Caco-2 (cell line): ENCODE results near the gene ACOT7. TPM values are rescaled to one million over a fixed set of nuclear protein-coding genes. Genes with fewer than 3 reads are reported as not detected.

Experiments used
- BruUV-seq: library from RNA; stranded (reverse); fragments of 400-500 nt; replicated peaks from 2 replicates; lab custom pipeline; 2021; lab: Mats Ljungman, UMichigan
- CTCF ChIA-PET: fragments of 300-600 bp; sonication (Branson Sonifier 250); formaldehyde crosslinking; loops from one replicate; lab custom pipeline; 2022; ENCODE audit warnings: antibody characterized with exemption; lab: Charles Lee
- POLR2A ChIA-PET: fragments of 300-600 bp; sonication (Branson Sonifier 250); formaldehyde crosslinking; loops from one replicate; lab custom pipeline; 2022; ENCODE audit warnings: antibody characterized with exemption; lab: Charles Lee
- DNase-seq, 2 experiments: peaks; one replicate each; pipeline versions ENCODE4 v3.0.0 to v3.0.0-alpha.2; 2020 to 2022
- H3K27me3 ChIP-seq: replicated peaks from 2 replicates; pipeline ENCODE4 v1.6.0; 2011; ENCODE audit warnings: low read length; ENCODE audit not compliant: control insufficient read depth, insufficient read depth
- H3K36me3 ChIP-seq: 2 replicates; pipeline ENCODE4 v1.5.1; 2011; ENCODE audit warnings: low read length; ENCODE audit not compliant: control insufficient read depth, insufficient read depth
- H3K4me1 ChIP-seq: fragments of 250-450 bp; sonication (Bioruptor Pico); 2 replicates; pipeline ENCODE4 v1.5.1; 2020; ENCODE audit warnings: mild to moderate bottlenecking
- H3K4me3 ChIP-seq: 2 replicates; pipeline ENCODE4 v1.5.1; 2011; ENCODE audit warnings: low read depth, mild to moderate bottlenecking, control low read depth, low read length
- H3K9me3 ChIP-seq: fragments of 250-450 bp; sonication (Bioruptor Pico); 2 replicates; pipeline ENCODE4 v1.5.1; 2020; ENCODE audit warnings: mild to moderate bottlenecking, moderate library complexity
- H3K27ac Mint-ChIP-seq: one replicate; pipeline ENCODE4 v1.8.0; 2022; ENCODE audit warnings: mixed read lengths; ENCODE audit not compliant: unreplicated experiment
- H3K27me3 Mint-ChIP-seq: one replicate; pipeline ENCODE4 v1.8.0; 2022; ENCODE audit warnings: mixed read lengths; ENCODE audit not compliant: insufficient read depth, unreplicated experiment
- H3K36me3 Mint-ChIP-seq: one replicate; pipeline ENCODE4 v1.8.0; 2022; ENCODE audit warnings: mild to moderate bottlenecking, mixed read lengths; ENCODE audit not compliant: insufficient read depth, unreplicated experiment
- H3K4me1 Mint-ChIP-seq: one replicate; pipeline ENCODE4 v1.8.0; 2022; ENCODE audit warnings: low read depth, mixed read lengths; ENCODE audit not compliant: unreplicated experiment
- H3K4me3 Mint-ChIP-seq: one replicate; pipeline ENCODE4 v1.8.0; 2022; ENCODE audit warnings: mild to moderate bottlenecking, moderate library complexity, mixed read lengths; ENCODE audit not compliant: unreplicated experiment
- H3K9me3 Mint-ChIP-seq: one replicate; pipeline ENCODE4 v1.8.0; 2022; ENCODE audit warnings: mixed read lengths; ENCODE audit not compliant: unreplicated experiment
- CTCF ChIP-seq, 2 experiments: fragments of 200-600 bp in 1 of 2; IDR thresholded peaks; 1 replicate in 1 of 2; 2 replicates in 1 of 2; pipeline versions ENCODE4 v1.5.1 to v1.8.0; 2011 to 2022; ENCODE audit warnings: antibody characterized with exemption in 1 of 2, control low read depth in 1 of 2, inconsistent platforms in 1 of 2, low read depth in 1 of 2, low read length in 1 of 2, mild to moderate bottlenecking in 1 of 2, moderate library complexity in 1 of 2; ENCODE audit not compliant: insufficient read depth in 1 of 2, severe bottlenecking in 1 of 2, unreplicated experiment in 1 of 2
- intact Hi-C: fragments of 100-400 bp; cut with micrococcal nuclease; formaldehyde crosslinking; loops from one replicate; pipeline ENCODE4 v1.10.0; 2022; ENCODE audit not compliant: unreplicated experiment
- total RNA-seq: library from RNA; stranded (reverse); gene quantifications from 2 replicates; pipeline ENCODE4 v1.2.3, GENCODE V29; 2022

ACOT7 gene
- total RNA-seq, 1 experiment from 2014 or later = 221 TPM

- no TSS peak for BruUV-seq
- no peaks in the 10 kb centered on the region for H3K36me3 ChIP-seq
- H3K27me3 ChIP-seq = peaks cover 1% of the 10 kb centered on the region
- H3K4me3 ChIP-seq = no peak overlapping the region
- H3K27ac Mint-ChIP-seq = no peak overlapping the region
- ChIA-PET POLR2A (no interaction called here), CTCF (no interaction called here)
- intact Hi-C loops = no loop called here
- peaks cover 14% of the 10 kb centered on the region for H3K4me1 ChIP-seq
- no peak overlapping the region for H3K4me3 Mint-ChIP-seq
- no peaks in the 10 kb centered on the region for H3K4me1 Mint-ChIP-seq
- no peaks in the 10 kb centered on the region for H3K9me3 Mint-ChIP-seq
- H3K36me3 Mint-ChIP-seq = no peaks in the 10 kb centered on the region
- no peak for DNase-seq
- no peak for TF ChIP-seq CTCF (IDR thresholded peaks at IDR 0.05; ENCODE audit: insufficient read depth in 1 of 2, low read depth in 1 of 2, low read length in 1 of 2, severe bottlenecking in 1 of 2, unreplicated experiment in 1 of 2)
- H3K27me3 Mint-ChIP-seq = no peaks in the 10 kb centered on the region
- H3K9me3 ChIP-seq = no peaks in the 10 kb centered on the region
Measured at GRCh38 chr1:6426972-6427350, 33.4 kb upstream of the ACOT7 start.

- H3K27me3 ChIP-seq = peaks cover 1% of the 10 kb centered on the region
- H3K9me3 ChIP-seq = no peaks in the 10 kb centered on the region
- Mint-ChIP-seq H3K27me3 (peaks cover 4% of the 10 kb centered on the region), H3K4me3 (no peak overlapping the region), H3K27ac (no peak overlapping the region), H3K4me1 (no peaks in the 10 kb centered on the region), H3K9me3 (no peaks in the 10 kb centered on the region), H3K36me3 (no peaks in the 10 kb centered on the region)
- peaks cover 14% of the 10 kb centered on the region for H3K4me1 ChIP-seq
- intact Hi-C loops = no loop called here
- H3K36me3 ChIP-seq = no peaks in the 10 kb centered on the region
- TF ChIP-seq CTCF (IDR thresholded peaks at IDR 0.05; ENCODE audit: insufficient read depth in 1 of 2, low read depth in 1 of 2, low read length in 1 of 2, severe bottlenecking in 1 of 2, unreplicated experiment in 1 of 2) = no peak
- ChIA-PET CTCF (interaction anchor here (1.2 kb wide), 1 partner anchor 14 kb away, joined by 3 read pairs; no protein-coding TSS in a partner anchor), POLR2A (no interaction called here)
- no peak overlapping the region for H3K4me3 ChIP-seq
- DNase-seq = no peak
- BruUV-seq = no TSS peak
Measured at GRCh38 chr1:6426277-6426971, 32.9 kb upstream of the ACOT7 start.

- Histone ChIP-seq H3K36me3 (no peaks in the 10 kb centered on the region), H3K27me3 (peaks cover 1% of the 10 kb centered on the region), H3K4me3 (no peak overlapping the region), H3K9me3 (no peaks in the 10 kb centered on the region), H3K4me1 (peaks cover 14% of the 10 kb centered on the region)
- POLR2A ChIA-PET = no interaction called here
- intact Hi-C loops = no loop called here
- Mint-ChIP-seq H3K27me3 (peaks cover 7% of the 10 kb centered on the region), H3K36me3 (no peaks in the 10 kb centered on the region), H3K4me1 (no peaks in the 10 kb centered on the region), H3K27ac (no peak overlapping the region), H3K9me3 (no peaks in the 10 kb centered on the region), H3K4me3 (no peak overlapping the region)
- CTCF ChIA-PET = interaction anchor here (1.2 kb wide), 1 partner anchor 15 kb away, joined by 3 read pairs; no protein-coding TSS in a partner anchor
- BruUV-seq = no TSS peak
- no peak for TF ChIP-seq CTCF (IDR thresholded peaks at IDR 0.05; ENCODE audit: insufficient read depth in 1 of 2, low read depth in 1 of 2, low read length in 1 of 2, severe bottlenecking in 1 of 2, unreplicated experiment in 1 of 2)
- DNase-seq = peak in 1 of 2 experiments; percentile 28
Measured at GRCh38 chr1:6425658-6426057, 32.1 kb upstream of the ACOT7 start.
